Upper lobe of right lung (tissue), 1 donor: ENCODE data around the gene PARL. TPM values are rescaled to one million over a fixed set of nuclear protein-coding genes. Genes with fewer than 3 reads are reported as not detected.

ENCODE experiments used
- ATAC-seq: fragments of 200-7000 bp; cut with Tn5 transposase; one replicate; pipeline ENCODE4 v1.9.1; 2020; ENCODE audit warnings: mild to moderate bottlenecking, moderate library complexity
- DNase-seq: peaks from one replicate; pipeline ENCODE4 v3.0.0-alpha.2; 2020
- H3K27ac ChIP-seq: fragments of 200-600 bp; one replicate; pipeline ENCODE4 v1.8.0; 2022
- H3K27me3 ChIP-seq: fragments of 200-600 bp; one replicate; pipeline ENCODE4 v1.8.0; 2022; ENCODE audit warnings: mild to moderate bottlenecking
- H3K36me3 ChIP-seq: fragments of 200-600 bp; one replicate; pipeline ENCODE4 v1.8.0; 2022
- H3K4me1 ChIP-seq: fragments of 200-600 bp; one replicate; pipeline ENCODE4 v1.8.0; 2022
- H3K4me3 ChIP-seq: fragments of 200-600 bp; one replicate; pipeline ENCODE4 v1.8.0; 2022; ENCODE audit warnings: mild to moderate bottlenecking
- H3K9me3 ChIP-seq: fragments of 200-600 bp; one replicate; pipeline ENCODE4 v1.8.0; 2022
- CTCF ChIP-seq: fragments of 200-600 bp; IDR thresholded peaks from one replicate; pipeline ENCODE4 v1.8.0; 2022; ENCODE audit warnings: antibody characterized with exemption
- intact Hi-C: fragments of 100-400 bp; cut with DNase I; formaldehyde crosslinking; loops from one replicate; pipeline ENCODE4 v1.11.0; 2022
- total RNA-seq: library from RNA; stranded (reverse); fragmentation: NEBNext Ultra II Directional; extraction: Animal tissue kit (Norgen Biotek cat#: 25700); gene quantifications from one replicate; pipeline ENCODE4 v1.2.1, GENCODE V29; 2021
- donor health status: DM: no; HTN: yes; CAD: no; lungs with severe emphysema.

Gene PARL
- total RNA-seq, 1 donor from 2014 or later = 44.8 TPM

DNA sequence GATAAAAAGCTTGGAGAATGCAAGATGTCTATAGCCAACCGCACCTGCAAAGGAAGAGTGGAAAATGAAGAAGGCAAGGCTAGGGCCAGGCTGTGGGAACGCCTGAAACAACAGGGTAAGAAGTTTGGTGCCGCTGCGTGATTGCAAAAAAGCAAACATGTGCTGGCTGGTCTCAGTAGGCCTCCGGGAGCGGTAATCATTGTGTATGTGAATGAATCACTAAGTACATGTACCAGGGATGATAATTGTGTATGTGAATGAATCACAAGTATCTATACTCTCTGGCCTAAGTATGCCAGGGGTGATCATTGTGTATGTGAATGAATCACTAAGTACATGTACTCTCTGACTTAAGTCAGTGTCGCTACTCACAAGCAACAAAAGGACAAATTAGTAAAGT lies 40.3 kb upstream of the PARL start:
- Histone ChIP-seq H3K36me3 (peaks cover 54% of the 10 kb centered on the region), H3K27me3 (no peaks in the 10 kb centered on the region), H3K4me3 (no peak overlapping the region), H3K9me3 (no peaks in the 10 kb centered on the region), H3K4me1 (no peaks in the 10 kb centered on the region), H3K27ac (no peak overlapping the region)
- intact Hi-C loops = no loop called here
- ATAC-seq (no peak), DNase-seq (no peak)
- no peak for TF ChIP-seq CTCF

- Histone ChIP-seq H3K4me3 (no peak overlapping the region), H3K27ac (no peak overlapping the region), H3K27me3 (no peaks in the 10 kb centered on the region), H3K36me3 (peaks cover 59% of the 10 kb centered on the region), H3K4me1 (no peaks in the 10 kb centered on the region), H3K9me3 (no peaks in the 10 kb centered on the region)
- intact Hi-C loops = no loop called here
- no peak for DNase-seq
- no peak for ATAC-seq
- no peak for TF ChIP-seq CTCF
These were observed 39.9 kb upstream of the PARL start for GRCh38 chr3:183924543-183924942.

GRCh38 chr3:183922421-183922820 lies 37.7 kb upstream of the PARL start:
- no peaks in the 10 kb centered on the region for H3K4me1 ChIP-seq
- DNase-seq = no peak
- ATAC-seq = no peak
- intact Hi-C loops = no loop called here
- TF ChIP-seq CTCF = no peak
- peaks cover 52% of the 10 kb centered on the region for H3K36me3 ChIP-seq
- no peaks in the 10 kb centered on the region for H3K27me3 ChIP-seq
- H3K9me3 ChIP-seq = no peaks in the 10 kb centered on the region
- no peak overlapping the region for H3K27ac ChIP-seq
- no peak overlapping the region for H3K4me3 ChIP-seq

- H3K27me3 ChIP-seq = no peaks in the 10 kb centered on the region
- no peak overlapping the region for H3K4me3 ChIP-seq
- H3K4me1 ChIP-seq = no peaks in the 10 kb centered on the region
- no peaks in the 10 kb centered on the region for H3K9me3 ChIP-seq
- DNase-seq = no peak
- H3K36me3 ChIP-seq = peaks cover 46% of the 10 kb centered on the region
- ATAC-seq = no peak
- no peak overlapping the region for H3K27ac ChIP-seq
- intact Hi-C loops = no loop called here
- no peak for TF ChIP-seq CTCF
These were observed 36.4 kb upstream of the PARL start for GRCh38 chr3:183921096-183921495.

DNA sequence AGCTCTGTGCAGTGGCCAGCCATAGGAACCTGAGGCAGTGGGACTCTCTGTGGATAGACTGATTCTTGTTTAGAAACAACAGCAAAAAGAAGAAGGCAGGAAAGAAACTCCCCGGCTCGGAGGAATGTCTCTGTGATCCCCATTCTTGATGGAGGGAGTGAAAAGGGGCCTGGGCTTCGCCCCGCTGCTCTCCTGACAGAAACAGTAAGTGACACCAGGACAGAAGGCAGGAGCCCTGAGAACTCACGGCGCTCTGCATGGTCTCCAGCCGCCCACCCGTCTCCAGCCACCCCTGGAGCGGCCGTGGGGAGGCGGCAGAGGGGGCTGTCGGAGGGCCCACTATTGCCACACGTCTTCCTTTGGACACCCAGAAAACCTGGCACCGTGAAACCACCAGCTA lies 35.7 kb upstream of the PARL start:
- no peak for TF ChIP-seq CTCF
- DNase-seq (no peak), ATAC-seq (no peak)
- H3K4me3 ChIP-seq = no peak overlapping the region
- no peaks in the 10 kb centered on the region for H3K9me3 ChIP-seq
- no peaks in the 10 kb centered on the region for H3K4me1 ChIP-seq
- H3K36me3 ChIP-seq = peaks cover 45% of the 10 kb centered on the region
- H3K27me3 ChIP-seq = no peaks in the 10 kb centered on the region
- intact Hi-C loops = no loop called here
- H3K27ac ChIP-seq = no peak overlapping the region

GRCh38 chr3:183918178-183918577 lies 33.5 kb upstream of the PARL start:
- DNase-seq (no peak), ATAC-seq (no peak)
- no peaks in the 10 kb centered on the region for H3K9me3 ChIP-seq
- no peak for TF ChIP-seq CTCF
- intact Hi-C loops = no loop called here
- peaks cover 23% of the 10 kb centered on the region for H3K36me3 ChIP-seq
- H3K27me3 ChIP-seq = no peaks in the 10 kb centered on the region
- no peak overlapping the region for H3K4me3 ChIP-seq
- H3K27ac ChIP-seq = no peak overlapping the region
- no peaks in the 10 kb centered on the region for H3K4me1 ChIP-seq
